AML-193 (cell line): Measurements from ENCODE around the gene LTBP1.
A peak's percentile ranks its signal among the peaks of the same experiment; 100 is the strongest.
"Not testable (repeated sequence)": the region's sequence is repeated elsewhere in the genome, so short reads cannot be mapped to it uniquely, and the experiment has no call there.

Experiments used
- DNase-seq, 2 experiments: peaks; one replicate each; lab custom pipeline; 2025; lab: John Stamatoyannopoulos, UW

LTBP1 gene

DNA sequence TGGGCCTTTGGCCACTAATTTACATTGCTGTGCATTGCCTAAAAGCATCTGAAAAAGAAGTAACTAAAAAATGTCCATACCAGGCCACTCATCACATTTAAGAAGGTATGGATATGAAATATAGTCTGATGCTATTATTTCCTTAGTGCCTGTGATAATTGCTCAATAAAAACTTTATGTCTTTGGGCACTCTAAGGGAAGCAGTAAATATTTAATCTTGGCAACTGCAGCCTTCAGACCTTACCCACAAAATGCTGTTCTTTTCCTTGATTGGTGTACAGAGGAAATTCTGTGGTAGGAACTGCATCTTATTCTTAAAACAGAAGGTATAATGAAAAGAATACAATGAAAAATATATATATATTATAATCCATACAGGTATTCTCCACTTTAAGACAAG lies 403.9 kb downstream of the LTBP1 start:
- no peak for DNase-seq

DNA sequence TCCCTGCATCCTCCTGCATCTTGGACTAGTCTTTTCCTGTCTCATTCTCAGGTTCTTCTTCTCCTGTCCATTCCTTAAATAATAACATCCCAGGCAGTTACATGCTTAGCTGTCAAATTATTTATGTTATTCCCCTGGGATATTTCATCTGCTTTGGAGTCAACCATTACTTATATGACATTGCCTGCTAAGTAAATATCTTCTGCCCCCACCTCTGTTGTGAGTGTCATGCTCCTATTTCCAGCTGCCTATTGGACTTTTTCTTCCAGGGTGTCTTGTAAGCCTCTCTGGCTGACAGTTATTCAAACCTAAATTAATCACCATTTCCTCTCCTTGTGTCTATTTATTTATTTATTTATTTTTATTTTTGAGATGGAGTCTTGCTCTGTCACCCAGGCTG lies 405.0 kb downstream of the LTBP1 start:
- DNase-seq, result no peak

DNA sequence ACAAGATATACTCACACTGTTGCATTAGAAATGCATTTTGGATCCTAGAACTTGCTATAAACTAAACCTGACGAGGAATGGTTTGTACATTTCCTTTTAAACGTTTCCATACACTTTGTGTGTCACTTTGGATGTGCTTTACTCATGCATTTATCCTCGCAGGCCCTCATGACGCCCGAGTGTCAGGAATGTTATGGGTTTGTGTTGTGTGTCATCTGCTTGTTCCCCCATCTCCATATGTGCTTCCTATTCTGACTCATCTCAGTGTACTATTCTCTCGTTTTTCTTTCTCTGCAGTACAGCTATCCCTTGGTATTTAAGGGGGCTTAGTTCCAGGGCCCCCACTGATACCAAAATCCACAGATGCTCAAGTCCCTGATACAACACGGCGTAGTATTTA lies 408.2 kb downstream of the LTBP1 start:
- DNase-seq, result no peak

DNA sequence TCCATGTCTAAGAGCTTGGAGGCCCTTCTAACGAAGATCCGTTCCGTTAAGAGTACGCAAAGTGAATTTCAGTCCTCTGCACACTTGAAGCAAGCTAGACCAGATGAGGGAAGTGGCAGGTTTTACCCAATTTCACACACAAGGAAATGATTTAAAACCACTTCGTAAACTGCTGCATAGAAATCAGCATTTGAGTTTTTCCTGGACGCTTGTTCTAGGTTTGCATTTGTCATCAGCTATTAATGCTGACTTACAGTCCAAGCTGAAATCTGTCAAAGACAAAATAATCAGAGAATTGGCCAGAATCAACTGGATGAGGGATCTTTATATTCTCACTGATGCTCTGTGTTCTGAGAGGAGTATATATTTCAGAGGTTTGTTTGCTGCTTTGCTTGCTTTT lies 412.1 kb downstream of the LTBP1 start:
- no peak for DNase-seq

- peak; percentile 15 to 30 for DNase-seq
Measured at GRCh38 chr2:33363325-33364298, 416.9 kb downstream of the LTBP1 start.

- DNase-seq, result no peak
Measured at GRCh38 chr2:33365264-33365970, 418.7 kb downstream of the LTBP1 start.

- DNase-seq, result no peak
Measured at GRCh38 chr2:33366473-33366872, 419.7 kb downstream of the LTBP1 start.

DNA sequence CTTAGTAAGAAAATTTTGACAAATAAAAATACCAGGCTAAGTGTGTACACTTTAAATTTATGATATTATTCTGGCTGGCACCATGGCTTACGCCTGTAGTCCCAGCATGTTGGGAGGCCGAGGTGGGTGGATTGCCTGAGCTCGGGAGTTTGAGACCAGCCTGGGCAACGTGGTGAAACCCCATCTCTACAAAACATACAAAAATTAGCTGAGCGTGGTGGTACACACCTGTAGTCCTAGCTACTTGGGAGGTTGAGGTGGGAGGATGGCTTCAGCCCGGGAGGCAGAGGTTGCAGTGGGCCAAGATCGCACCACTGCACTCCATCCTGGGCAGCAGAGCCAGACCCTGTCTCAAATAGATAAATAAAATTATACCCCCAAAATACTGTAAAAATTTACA lies 421.8 kb downstream of the LTBP1 start:
- DNase-seq, result not testable (repeated sequence)

DNA sequence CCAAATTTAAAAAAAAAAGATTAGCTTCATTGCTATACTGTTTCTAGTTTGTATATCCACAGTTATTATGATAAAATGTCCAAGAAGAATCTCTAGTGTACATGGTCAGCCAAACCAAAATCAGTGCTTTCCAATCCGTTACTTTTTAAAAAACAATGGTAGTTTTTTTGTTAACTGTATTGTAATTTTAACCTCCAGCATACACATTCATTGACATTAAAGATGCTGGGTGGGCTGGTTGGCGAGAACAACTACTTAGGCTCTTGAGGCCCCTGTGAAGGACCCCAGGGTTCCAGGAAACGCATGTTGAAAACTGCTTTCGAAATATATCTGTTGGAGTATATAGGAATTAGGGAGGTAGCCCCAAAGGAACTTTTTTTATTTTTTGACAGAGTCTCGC lies 422.4 kb downstream of the LTBP1 start:
- no peak for DNase-seq

DNA sequence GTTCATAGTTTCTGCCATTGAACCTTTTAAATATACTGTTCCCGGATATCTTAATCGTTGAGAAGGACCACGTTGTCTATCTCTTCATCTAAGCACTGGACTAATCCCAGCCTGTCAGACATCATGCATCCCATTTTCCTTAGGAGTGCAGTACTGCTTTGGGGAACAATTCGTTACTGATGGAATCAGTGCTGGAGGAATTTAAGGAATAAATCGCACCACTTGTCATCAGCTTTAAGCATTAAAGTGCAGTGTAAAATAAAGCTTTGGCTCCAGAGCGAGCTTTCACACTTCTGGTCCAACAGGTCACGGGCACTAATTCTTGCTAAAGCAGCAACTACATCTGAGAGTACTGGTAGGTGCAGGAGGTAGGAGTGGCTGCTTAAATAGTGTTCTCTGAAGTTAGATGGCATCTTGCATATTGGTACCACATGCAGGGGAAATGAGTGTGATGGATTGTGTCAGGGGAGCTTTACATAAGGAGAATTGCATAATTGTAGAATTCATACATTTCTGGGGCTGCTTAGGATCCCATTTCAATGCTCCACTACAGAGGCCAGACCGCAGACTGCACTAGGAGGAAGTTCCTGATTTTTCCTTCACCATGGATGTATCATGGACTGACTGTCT lies 424.0 kb downstream of the LTBP1 start:
- DNase-seq, result no peak

DNA sequence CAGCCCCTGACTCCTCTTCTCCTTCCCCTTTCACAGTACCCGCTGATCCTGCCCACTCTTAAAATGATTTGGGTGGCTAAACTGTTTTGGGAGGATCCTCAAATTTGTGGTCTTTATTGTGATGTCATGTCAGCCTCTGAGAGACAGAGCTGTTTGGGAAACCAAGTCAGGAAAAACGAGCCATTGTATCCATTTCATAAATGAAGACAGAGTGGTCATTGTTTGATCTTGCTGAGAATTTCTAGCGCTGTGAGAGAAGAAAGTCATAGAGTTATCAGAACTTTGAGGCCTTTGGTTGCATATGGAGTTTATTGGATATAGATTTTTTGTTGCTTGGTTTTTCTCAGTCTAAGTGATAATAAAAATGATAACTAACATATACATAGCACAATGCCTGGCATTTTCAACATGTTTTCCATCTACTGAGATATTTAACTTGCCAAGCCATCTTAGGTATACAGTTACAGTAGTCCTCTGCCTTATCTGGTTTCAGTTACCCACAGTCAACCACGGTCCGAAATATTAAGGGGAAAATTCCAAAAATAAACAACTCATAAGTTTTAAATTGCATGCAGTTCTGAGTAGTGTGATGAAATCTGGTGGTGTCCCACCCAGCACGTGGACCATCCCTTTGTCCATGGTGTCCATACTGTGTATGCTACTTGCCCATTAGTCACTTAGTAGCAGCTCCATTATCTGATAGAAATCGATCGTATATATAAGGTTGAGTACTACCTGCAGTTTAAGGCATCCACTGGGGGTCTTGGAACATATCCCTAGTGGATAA lies 424.7 kb downstream of the LTBP1 start:
- no peak for DNase-seq

GRCh38 chr2:33372940-33373553 lies 426.3 kb downstream of the LTBP1 start:
- DNase-seq, result peak; percentile 20 to 29

DNA sequence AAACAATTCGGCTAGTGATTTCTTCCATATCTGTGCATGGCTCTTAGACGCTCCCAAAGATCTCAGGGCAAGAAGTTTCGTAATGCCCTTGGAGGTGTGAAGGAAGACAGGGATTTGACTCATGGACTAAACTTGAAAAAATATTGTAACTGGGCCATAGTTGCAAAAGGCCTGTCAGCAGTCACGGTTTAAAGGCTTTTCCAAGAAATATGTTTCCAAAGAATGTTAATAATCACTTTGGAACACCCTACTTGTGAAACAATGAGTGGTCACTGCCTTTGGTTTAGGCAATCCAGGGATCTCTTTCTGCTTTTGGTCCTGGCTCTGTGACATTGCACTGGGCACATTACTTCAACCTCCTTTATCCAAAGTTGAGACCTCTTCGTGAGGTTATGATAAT lies 427.2 kb downstream of the LTBP1 start:
- DNase-seq, result no peak

DNA sequence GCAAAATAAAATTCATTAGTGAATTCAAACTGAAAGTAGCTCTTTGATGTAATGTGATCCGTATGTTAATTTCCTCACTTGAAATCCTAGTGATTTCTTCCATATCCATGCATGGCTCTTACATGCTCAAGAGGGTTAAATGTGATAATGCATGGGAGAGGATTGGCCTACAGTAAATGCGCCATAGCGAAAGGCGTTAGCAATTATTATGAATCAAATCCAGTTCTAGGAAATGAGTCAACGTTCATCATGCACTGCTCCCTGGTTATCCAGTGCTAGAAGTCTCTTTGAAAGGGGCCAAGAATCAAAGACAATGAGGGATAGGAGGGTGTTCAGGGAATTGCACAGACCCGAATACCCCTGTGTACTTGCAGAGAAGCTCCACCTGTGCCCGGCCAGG lies 428.3 kb downstream of the LTBP1 start:
- DNase-seq, result no peak

GRCh38 chr2:33377048-33377447 lies 430.3 kb downstream of the LTBP1 start:
- no peak for DNase-seq

DNA sequence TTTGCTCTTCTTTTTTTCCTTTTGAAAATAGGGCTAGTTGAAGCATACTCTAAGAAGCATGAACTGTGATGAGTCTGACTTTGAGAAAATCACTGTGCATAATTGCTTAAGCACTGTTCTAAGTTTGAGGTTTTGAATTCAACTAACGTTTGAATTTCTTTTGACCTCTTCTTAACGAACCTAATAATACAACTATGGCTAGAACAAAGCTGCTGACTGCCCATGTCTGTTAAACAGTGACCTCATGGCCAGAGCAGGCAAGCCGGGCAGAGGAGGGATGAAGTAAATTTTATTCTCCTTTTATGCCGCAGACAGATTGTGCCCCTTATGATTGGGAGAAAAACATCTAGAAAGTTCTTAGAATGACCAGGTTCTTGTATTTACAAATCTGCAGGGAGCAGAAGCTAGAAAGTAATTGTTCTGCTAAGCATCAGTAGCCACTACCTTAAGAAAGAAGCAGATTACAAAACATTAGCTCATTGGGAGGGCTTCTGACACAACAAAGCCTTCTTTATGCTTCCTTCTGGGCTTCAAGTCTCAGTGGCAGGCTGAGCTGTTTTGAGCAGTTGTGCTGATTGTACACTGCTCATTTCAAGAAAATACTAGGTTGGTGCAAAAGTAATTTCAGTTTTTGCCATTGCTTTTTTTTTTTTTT lies 431.9 kb downstream of the LTBP1 start:
- DNase-seq, result no peak

DNA sequence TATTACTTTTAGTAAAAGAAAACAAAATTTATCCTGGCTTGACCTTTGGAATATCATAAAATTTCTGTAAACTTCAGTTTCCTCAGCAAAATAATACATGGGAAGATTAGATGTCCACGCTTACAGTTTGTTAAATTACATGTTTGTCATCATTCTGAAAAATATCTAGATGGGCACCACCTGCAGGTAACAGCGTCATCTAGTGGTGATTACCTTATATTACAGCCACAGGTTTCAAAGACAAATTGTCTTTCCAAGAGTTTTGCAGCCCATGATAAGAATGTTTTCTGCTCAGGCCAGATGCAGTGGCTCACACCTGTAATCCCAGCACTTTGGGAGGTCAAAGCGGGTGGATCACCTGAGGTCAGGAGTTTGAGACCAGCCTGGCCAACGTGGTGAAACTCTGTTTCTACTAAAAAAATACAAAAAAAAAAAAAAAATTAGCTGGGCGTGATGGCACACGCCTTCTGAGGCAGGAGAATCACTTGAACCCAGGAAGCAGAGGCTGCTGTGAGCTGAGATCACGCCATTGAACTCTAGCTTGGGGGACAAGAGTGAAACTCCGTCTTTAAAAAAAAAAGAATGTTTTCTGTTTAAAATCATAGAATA lies 433.4 kb downstream of the LTBP1 start:
- DNase-seq, result peak; percentile 16 to 22

- DNase-seq, result peak; percentile 10 to 41
Measured at GRCh38 chr2:33380719-33381118, 434.0 kb downstream of the LTBP1 start.

- DNase-seq, result no peak
Measured at GRCh38 chr2:33381301-33381858, 434.6 kb downstream of the LTBP1 start.
